ENCODE results near the gene NAA16. TPM values are rescaled to one million over a fixed set of nuclear protein-coding genes. Genes with fewer than 3 reads are reported as not detected.

Gene NAA16
- total RNA-seq, 1 experiment from 2014 or later = 32.4 TPM

- DNase-seq = peak; percentile 72 to 74
- Mint-ChIP-seq H3K27ac (ENCODE audit: unreplicated experiment) (no peak overlapping the region), H3K4me3 (ENCODE audit: unreplicated experiment) (no peak overlapping the region), H3K9me3 (ENCODE audit: unreplicated experiment) (no peaks in the 10 kb centered on the region), H3K27me3 (ENCODE audit: insufficient read depth, unreplicated experiment) (no peaks in the 10 kb centered on the region), H3K4me1 (ENCODE audit: low read depth, unreplicated experiment) (no peaks in the 10 kb centered on the region), H3K36me3 (ENCODE audit: insufficient read depth, unreplicated experiment) (no peaks in the 10 kb centered on the region)
- peak; percentile 48 to 52 for TF ChIP-seq CTCF (IDR thresholded peaks at IDR 0.05; ENCODE audit: insufficient read depth in 1 of 2, low read depth in 1 of 2, low read length in 1 of 2, severe bottlenecking in 1 of 2, unreplicated experiment in 1 of 2)
- Histone ChIP-seq H3K9me3 (no peaks in the 10 kb centered on the region), H3K4me3 (ENCODE audit: low read depth, low read length) (no peak overlapping the region), H3K4me1 (0 out of 2 replicates have a peak, but pooled peaks cover 4% of the 10 kb centered on the region), H3K36me3 (ENCODE audit: control insufficient read depth, insufficient read depth, low read length) (no peaks in the 10 kb centered on the region), H3K27me3 (replicated peaks; ENCODE audit: control insufficient read depth, insufficient read depth, low read length) (no peaks in the 10 kb centered on the region)
- no TSS peak for BruUV-seq (replicated peaks)
- POLR2A ChIA-PET = interaction anchor here (1.1 kb wide), 1 partner anchor 48 kb away, joined by 3 read pairs; no protein-coding TSS in a partner anchor
- intact Hi-C loops (cut with micrococcal nuclease; ENCODE audit: unreplicated experiment) = loop anchor here (1.0 to 10.0 kb wide), 6 partner anchors 45 to 803 kb away; partner anchors contain the start of gene RGCC
- CTCF ChIA-PET = interaction anchor here (1.3 to 1.9 kb wide), 2 partner anchors 237 to 241 kb away, joined by 8 to 28 read pairs; no protein-coding TSS in a partner anchor
These were observed 100.5 kb downstream of the NAA16 start for GRCh38 chr13:41411522-41411921.

GRCh38 chr13:41413872-41414271 lies 102.8 kb downstream of the NAA16 start:
- Mint-ChIP-seq H3K4me3 (ENCODE audit: unreplicated experiment) (no peak overlapping the region), H3K9me3 (ENCODE audit: unreplicated experiment) (no peaks in the 10 kb centered on the region), H3K27me3 (ENCODE audit: insufficient read depth, unreplicated experiment) (no peaks in the 10 kb centered on the region), H3K27ac (ENCODE audit: unreplicated experiment) (no peak overlapping the region), H3K36me3 (ENCODE audit: insufficient read depth, unreplicated experiment) (no peaks in the 10 kb centered on the region), H3K4me1 (ENCODE audit: low read depth, unreplicated experiment) (peaks cover 3% of the 10 kb centered on the region)
- CTCF ChIA-PET = interaction anchor here (1.3 kb wide), 1 partner anchor 239 kb away, joined by 4 read pairs; no protein-coding TSS in a partner anchor
- no peak for DNase-seq
- no TSS peak for BruUV-seq (replicated peaks)
- POLR2A ChIA-PET = no interaction called here
- TF ChIP-seq CTCF (IDR thresholded peaks at IDR 0.05; ENCODE audit: insufficient read depth in 1 of 2, low read depth in 1 of 2, low read length in 1 of 2, severe bottlenecking in 1 of 2, unreplicated experiment in 1 of 2) = no peak
- Histone ChIP-seq H3K27me3 (replicated peaks; ENCODE audit: control insufficient read depth, insufficient read depth, low read length) (no peaks in the 10 kb centered on the region), H3K9me3 (no peaks in the 10 kb centered on the region), H3K4me1 (0 out of 2 replicates have a peak, but pooled peaks cover 4% of the 10 kb centered on the region), H3K4me3 (ENCODE audit: low read depth, low read length) (no peak overlapping the region), H3K36me3 (ENCODE audit: control insufficient read depth, insufficient read depth, low read length) (no peaks in the 10 kb centered on the region)
- intact Hi-C loops (cut with micrococcal nuclease; ENCODE audit: unreplicated experiment) = loop anchor here (5.0 to 10.0 kb wide), 2 partner anchors 198 to 801 kb away; no protein-coding TSS in a partner anchor

GRCh38 chr13:41416276-41416675 lies 105.2 kb downstream of the NAA16 start:
- Histone ChIP-seq H3K4me3 (ENCODE audit: low read depth, low read length) (no peak overlapping the region), H3K36me3 (ENCODE audit: control insufficient read depth, insufficient read depth, low read length) (no peaks in the 10 kb centered on the region), H3K27me3 (replicated peaks; ENCODE audit: control insufficient read depth, insufficient read depth, low read length) (no peaks in the 10 kb centered on the region), H3K9me3 (no peaks in the 10 kb centered on the region), H3K4me1 (0 out of 2 replicates have a peak, but pooled peaks cover 2% of the 10 kb centered on the region)
- Mint-ChIP-seq H3K27me3 (ENCODE audit: insufficient read depth, unreplicated experiment) (no peaks in the 10 kb centered on the region), H3K4me1 (ENCODE audit: low read depth, unreplicated experiment) (peaks cover 7% of the 10 kb centered on the region), H3K4me3 (ENCODE audit: unreplicated experiment) (no peak overlapping the region), H3K9me3 (ENCODE audit: unreplicated experiment) (no peaks in the 10 kb centered on the region), H3K36me3 (ENCODE audit: insufficient read depth, unreplicated experiment) (no peaks in the 10 kb centered on the region), H3K27ac (ENCODE audit: unreplicated experiment) (no peak overlapping the region)
- intact Hi-C loops (cut with micrococcal nuclease; ENCODE audit: unreplicated experiment) = loop anchor here (10.0 kb wide), 1 partner anchor 799 kb away; no protein-coding TSS in a partner anchor
- TF ChIP-seq CTCF (IDR thresholded peaks at IDR 0.05; ENCODE audit: insufficient read depth in 1 of 2, low read depth in 1 of 2, low read length in 1 of 2, severe bottlenecking in 1 of 2, unreplicated experiment in 1 of 2) = no peak
- BruUV-seq (replicated peaks) = no TSS peak
- CTCF ChIA-PET = no interaction called here
- POLR2A ChIA-PET = no interaction called here
- no peak for DNase-seq

All from Caco-2 (cell line).